ENCODE measurements around the gene DLK1.

DLK1 gene

DNA sequence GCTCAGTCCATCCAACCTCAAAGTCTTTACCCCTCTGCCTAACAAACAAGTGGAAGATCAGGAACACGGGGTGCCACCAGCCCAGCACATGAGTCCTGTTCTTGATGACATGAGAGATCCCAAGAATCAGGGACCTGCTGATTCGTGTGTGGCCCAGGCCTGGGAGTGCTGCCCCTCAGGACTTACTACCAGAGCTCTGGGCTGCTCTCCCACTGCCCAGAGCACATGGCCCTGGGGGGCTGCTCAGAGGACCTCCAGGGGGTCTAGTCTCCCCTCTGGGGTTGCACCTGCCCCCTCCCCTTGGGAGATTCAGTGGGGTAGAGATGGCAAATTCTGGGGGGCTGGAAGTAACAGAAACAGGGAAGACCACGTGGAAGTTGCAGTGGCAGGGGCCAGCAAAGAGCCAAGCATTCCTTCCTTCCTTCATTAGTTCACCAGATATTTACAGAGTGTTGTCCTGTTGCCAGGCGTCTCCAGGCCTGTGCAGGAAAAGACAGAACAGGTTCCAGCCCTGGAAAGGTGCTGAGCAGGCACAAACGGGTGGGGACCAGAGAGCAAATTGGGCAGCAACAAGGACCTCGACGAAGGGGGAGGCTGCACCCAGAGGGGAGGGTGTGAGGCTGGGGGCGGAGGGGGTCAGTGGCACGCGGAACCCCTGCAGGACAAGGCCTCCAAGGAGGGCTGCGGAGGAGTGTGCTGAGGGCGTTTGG, 54.1 kb downstream of the DLK1 start:
- no peak for DNase-seq

DNA sequence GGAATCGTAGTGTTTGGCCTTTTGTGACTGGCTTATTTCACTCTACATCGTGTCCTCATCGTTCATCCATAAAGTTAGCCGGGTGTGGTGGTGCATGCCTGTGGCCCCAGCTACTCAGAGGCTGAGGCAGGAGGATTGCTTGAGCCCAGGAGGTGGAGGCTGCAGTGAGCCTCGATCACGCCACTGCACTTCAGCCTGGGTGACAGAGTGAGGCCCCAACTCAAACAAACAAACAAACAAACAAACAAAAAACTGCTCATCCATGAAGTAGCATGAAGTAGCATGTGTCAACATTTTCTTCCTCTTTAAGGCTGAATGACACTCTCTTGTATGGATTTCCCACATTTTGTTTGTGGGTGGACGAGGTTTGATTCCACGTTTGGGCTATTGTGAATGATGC, 55.3 kb downstream of the DLK1 start:
- no peak for DNase-seq

DNA sequence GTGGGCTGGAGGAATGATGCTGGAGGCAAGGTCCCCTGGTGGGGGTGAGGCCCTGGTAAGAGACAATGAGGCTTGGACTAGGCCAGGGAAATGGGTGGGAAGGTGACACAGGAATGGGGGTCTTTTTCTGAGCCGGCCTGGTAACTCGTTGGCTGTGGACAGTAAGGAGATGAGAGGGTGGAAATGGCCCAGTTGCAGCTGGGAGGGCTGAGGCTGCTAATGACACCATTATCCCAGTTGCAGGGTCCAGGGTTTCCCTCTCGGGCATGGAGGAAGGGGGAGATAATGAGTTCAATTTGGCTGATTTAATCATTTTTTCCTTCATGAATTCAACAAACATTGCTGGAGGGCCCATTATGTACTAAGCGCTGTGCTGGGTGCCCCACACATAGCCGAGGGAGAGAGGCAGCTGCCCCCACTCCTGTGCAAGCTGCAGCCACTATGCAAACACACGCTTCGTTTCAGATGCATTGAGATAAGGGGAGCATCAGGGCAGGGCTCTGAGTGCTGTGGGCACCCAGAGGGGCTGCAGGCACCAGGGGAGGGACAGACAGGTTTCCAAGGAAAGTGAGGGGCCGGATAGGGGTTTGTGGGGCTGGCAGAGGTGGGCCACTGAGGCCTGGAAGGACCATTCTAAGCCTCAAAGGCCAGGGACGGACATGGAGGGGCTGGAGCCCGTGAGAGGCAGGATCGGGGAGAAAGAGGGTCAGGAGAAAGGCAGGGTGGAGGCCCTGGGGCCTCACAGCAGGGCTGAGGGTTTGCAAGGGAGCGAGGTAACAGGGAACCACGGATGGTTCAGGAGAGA, 56.0 kb downstream of the DLK1 start:
- no peak for DNase-seq

DNA sequence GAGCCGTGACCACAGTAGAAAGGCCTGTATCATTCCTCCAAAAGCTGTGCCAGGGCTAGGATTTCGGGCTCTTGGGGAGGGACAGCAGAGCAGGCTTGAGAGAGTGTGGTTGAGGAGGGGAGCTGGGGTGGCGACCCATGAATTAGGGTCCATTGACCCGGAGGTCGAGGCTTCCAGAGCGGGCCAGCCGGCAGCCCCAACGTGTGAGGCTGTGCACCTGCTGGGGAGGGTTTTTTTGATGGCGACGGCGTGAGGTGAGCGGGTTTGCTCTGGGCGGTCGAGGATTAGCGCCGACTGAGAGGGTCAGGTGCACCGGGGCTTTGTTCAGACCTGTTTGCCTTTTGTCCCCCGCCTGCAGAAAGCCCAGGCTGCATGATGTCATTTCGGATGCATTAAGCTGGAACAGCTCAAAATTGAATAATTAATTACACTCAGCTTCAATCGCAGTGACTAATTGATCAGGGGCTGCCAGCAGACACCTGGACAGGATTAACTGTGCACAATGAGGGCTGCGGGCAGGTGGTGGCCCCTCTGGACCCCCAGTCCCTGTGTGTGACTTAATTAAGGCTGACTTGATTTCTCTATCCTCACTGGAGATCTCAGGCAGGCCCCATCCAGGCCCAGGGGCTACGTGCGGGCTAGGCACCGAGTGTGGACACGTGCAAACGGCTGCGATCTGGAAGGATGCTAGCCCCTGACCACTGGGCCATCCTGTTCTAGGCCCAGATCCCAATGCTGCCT, 57.1 kb downstream of the DLK1 start:
- no peak for DNase-seq

DNA sequence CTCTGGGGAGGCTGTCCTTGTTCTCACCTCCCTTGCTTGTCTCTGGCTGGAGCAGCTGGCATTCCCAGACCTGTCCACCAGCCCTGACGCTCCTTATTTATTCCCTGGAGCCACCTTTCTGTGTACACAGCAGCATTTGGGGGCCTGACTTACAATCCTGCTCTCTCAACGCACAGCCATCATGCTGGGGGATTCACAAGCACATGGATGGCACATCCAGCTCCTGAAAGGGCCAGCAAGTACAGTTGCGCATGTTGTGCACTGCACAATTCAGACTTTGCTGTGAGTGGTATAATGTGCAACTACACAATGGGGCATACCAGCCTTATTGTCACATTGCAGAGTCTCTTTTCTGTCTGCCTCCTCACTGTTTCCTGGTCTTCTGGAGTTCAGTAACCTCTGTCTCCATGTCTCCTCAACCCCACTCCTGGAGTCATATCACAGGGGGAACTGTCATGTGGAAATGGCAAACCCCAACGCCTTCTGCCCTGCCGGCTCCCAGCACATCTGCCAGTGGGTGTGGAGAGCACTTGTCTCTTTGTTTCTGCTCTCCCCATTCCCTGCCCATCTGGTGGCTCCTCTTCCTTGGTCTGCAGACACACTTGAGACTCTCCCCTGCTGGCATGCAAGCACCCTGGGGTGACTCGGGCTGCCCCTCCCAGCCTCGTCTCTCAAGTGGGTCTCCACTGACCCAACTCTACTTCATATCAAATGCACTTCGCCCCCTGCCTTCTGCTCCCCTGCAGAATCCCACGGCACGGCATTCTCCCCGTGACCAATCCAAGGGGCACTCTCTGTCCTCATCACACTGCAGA, 58.0 kb downstream of the DLK1 start:
- no peak for DNase-seq

DNA sequence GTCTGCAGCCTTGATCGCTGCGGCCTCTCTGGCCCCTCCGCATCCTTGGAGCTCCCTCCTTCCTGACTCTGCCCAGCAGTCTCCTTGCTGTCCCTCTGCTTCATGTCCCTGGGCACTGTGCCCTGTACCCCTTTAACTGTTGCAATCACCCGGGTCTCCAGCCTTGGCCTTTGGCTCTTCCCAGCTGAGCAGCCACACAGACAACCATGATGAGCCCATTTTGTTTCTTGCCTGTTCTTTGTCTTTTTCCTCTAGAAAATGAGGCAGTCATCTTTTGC, 58.6 kb downstream of the DLK1 start:
- DNase-seq, result no peak

DNA sequence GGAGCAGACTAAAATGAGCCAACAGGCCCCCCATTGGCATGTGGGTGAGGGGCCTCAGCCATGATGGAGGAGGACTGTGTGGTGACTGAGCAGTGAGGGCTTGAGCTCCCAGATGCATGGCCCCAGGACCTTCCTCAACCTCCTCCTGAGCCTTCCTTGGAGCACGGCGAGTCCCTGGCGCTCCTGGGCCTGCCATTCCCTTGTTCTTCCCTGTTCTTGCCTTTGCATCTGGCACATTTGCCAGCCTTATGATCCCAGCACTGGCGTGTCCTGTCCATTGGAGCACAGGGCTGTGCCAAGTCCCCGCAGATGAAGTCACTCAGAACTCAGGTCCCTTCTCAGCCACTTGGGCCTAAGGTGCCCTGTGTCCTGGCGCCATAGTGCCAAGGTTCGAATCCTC, 58.9 kb downstream of the DLK1 start:
- DNase-seq, result no peak

DNA sequence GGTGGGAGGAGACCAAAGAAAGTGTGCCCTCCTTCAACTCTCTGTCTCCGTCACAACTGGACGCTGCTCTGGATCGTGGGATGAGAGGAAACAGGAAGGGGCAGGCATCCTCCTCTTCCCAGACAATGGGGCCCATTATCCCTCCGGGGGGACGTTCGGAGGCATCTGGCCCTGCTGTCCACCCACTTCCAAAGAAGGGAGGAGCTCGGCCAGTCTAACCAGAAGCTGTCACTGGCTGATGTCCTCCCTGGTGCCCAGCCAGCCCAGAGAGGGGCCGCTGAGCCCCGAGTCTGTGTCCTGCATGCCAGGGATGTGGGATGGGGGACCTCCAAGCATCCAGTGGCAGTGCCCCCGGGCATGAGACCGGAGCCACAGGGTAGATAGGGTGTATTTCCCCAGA, 59.4 kb downstream of the DLK1 start:
- no peak for DNase-seq

DNA sequence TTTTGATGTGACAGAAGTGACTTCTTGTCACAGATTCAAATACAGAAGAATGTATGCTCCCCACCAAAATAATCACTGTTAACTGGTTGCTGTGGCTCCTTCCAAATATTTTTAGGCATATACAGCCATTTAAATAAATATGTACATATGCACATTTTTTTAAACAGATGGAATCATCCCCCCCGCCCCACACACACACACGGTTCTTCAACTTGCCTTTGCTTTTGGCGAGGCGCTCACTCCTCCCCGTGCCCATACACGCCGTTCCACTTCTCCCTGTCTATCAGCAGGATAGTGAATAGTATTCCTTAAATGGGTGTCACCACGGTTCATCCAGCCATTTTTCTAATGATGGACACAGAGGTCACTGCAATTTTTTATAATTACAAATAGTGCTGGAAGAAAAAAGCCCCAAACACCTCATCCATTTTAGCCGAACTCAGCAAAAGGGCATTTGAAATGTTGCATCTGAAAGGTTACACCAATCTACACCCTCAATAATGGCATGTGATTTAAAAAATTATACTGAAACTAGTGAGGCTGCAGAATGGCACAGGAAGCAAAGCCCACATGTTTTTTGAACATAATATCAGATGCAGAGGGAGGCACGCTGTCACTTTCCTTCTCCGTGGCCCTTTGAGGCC, 60.0 kb downstream of the DLK1 start:
- no peak for DNase-seq

DNA sequence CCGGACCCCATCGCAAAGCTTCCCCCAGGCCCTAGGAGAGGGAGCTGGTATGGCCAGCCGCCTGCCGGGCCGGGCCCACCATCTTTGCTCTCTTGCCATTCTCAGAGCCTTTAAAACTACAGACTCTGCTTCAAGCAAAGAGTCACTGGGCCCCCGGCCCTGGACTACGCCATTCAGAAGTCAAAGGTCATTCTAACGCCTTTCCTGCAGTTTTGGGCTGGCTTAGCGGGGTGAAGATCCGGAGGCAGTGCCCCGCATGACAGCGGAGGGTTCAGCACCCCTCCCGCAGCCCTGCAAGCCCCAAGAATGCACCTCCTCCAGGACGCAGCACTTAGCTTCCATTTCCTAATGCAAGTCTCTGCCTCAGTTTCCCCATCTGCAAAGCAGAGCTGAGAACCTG, 61.0 kb downstream of the DLK1 start:
- DNase-seq, result no peak

Measured in activated CD4-positive, CD25-positive, alpha-beta regulatory T cell (primary cell).